Measurements from ENCODE around the gene TSFM.

Gene TSFM

DNA sequence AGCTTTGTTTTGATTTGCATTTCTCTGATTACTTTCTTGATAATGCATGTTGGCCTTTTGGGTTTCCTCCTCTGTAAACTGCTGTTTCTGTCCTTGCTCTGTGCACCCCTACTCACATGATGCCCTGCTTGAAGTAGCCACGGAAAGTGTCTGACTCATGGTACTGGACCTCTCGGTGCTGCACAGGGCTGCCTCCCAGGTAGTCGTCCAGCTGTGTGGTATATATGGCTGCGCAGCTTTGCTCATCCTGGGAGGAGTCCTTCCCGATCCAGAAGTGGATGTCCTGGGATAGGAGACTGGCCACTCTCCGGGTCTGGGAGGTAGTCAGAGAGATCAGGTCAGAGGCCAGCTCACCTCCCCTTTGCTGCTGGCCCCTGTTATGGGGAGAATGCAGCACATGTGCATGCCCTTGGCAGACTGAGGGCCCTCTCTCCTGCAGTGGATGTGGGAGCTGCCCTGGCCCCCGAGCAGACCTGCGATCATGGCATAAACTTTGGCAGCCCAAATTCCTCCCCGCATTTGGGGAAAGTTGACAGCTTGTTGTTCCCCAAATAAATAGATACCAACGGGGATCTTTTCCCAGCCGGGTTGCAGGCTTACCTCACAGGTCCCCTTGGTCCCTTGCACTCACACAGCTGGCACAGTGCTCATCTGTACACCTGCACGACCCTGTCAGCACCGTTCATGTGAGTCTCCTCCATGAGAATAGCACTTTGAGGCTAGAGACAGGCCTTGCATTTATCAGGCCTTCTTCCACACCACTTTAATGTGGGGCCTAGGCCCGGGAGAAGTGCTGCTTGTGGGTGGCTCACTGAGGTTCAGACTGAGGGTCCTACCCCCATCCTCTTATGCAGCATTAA lies 30.8 kb downstream of the TSFM start:
- Histone ChIP-seq H3F3A (ENCODE audit: insufficient read depth, low read length) (no peaks in the 10 kb centered on the region), H3K9me3 (ENCODE audit: low read length) (no peaks in the 10 kb centered on the region), H3K79me2 (ENCODE audit: insufficient read depth, low read length) (no peaks in the 10 kb centered on the region), H3K4me1 (ENCODE audit: insufficient read depth, low read length, severe bottlenecking) (no peaks in the 10 kb centered on the region), H3K9ac (ENCODE audit: low read length) (no peak overlapping the region), H4K20me1 (ENCODE audit: insufficient read depth, low read length) (no peaks in the 10 kb centered on the region), H3K4me2 (ENCODE audit: low read length) (no peak overlapping the region), H3K9me2 (ENCODE audit: low read depth, low read length) (no peaks in the 10 kb centered on the region), H2AFZ (ENCODE audit: low read length) (no peak overlapping the region), H3K27ac (ENCODE audit: low read depth, low read length, poor library complexity, severe bottlenecking) (no peak overlapping the region), H3K36me3 (ENCODE audit: insufficient read depth, low read length) (no peaks in the 10 kb centered on the region), H3K27me3 (ENCODE audit: insufficient read depth, low read length) (no peaks in the 10 kb centered on the region), H3K4me3 (ENCODE audit: low read depth, low read length, poor library complexity, severe bottlenecking) (no peak overlapping the region)
- TF ChIP-seq EZH2 (IDR thresholded peaks at IDR 0.05; ENCODE audit: borderline replicate concordance, low read length): no peak
- TF ChIP-seq, protein P1, sequence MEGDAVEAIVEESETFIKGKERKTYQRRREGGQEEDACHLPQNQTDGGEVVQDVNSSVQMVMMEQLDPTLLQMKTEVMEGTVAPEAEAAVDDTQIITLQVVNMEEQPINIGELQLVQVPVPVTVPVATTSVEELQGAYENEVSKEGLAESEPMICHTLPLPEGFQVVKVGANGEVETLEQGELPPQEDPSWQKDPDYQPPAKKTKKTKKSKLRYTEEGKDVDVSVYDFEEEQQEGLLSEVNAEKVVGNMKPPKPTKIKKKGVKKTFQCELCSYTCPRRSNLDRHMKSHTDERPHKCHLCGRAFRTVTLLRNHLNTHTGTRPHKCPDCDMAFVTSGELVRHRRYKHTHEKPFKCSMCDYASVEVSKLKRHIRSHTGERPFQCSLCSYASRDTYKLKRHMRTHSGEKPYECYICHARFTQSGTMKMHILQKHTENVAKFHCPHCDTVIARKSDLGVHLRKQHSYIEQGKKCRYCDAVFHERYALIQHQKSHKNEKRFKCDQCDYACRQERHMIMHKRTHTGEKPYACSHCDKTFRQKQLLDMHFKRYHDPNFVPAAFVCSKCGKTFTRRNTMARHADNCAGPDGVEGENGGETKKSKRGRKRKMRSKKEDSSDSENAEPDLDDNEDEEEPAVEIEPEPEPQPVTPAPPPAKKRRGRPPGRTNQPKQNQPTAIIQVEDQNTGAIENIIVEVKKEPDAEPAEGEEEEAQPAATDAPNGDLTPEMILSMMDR (IDR thresholded peaks at IDR 0.05; ENCODE audit: low read length): no peak

- Histone ChIP-seq H3F3A (ENCODE audit: insufficient read depth, low read length) (no peaks in the 10 kb centered on the region), H4K20me1 (ENCODE audit: insufficient read depth, low read length) (no peaks in the 10 kb centered on the region), H3K36me3 (ENCODE audit: insufficient read depth, low read length) (no peaks in the 10 kb centered on the region), H3K9ac (ENCODE audit: low read length) (no peak overlapping the region), H3K27ac (ENCODE audit: low read depth, low read length, poor library complexity, severe bottlenecking) (no peak overlapping the region), H3K4me3 (ENCODE audit: low read depth, low read length, poor library complexity, severe bottlenecking) (no peak overlapping the region), H3K4me1 (ENCODE audit: insufficient read depth, low read length, severe bottlenecking) (no peaks in the 10 kb centered on the region), H3K9me2 (ENCODE audit: low read depth, low read length) (no peaks in the 10 kb centered on the region), H3K79me2 (ENCODE audit: insufficient read depth, low read length) (no peaks in the 10 kb centered on the region), H3K4me2 (ENCODE audit: low read length) (no peak overlapping the region), H3K9me3 (ENCODE audit: low read length) (no peaks in the 10 kb centered on the region), H3K27me3 (ENCODE audit: insufficient read depth, low read length) (no peaks in the 10 kb centered on the region), H2AFZ (ENCODE audit: low read length) (no peak overlapping the region)
- TF ChIP-seq, protein P1 (IDR thresholded peaks at IDR 0.05; ENCODE audit: low read length): no peak
- no peak for TF ChIP-seq EZH2 (IDR thresholded peaks at IDR 0.05; ENCODE audit: borderline replicate concordance, low read length)
Observed at GRCh38 chr12:57813971-57814772, 31.6 kb downstream of the TSFM start.

DNA sequence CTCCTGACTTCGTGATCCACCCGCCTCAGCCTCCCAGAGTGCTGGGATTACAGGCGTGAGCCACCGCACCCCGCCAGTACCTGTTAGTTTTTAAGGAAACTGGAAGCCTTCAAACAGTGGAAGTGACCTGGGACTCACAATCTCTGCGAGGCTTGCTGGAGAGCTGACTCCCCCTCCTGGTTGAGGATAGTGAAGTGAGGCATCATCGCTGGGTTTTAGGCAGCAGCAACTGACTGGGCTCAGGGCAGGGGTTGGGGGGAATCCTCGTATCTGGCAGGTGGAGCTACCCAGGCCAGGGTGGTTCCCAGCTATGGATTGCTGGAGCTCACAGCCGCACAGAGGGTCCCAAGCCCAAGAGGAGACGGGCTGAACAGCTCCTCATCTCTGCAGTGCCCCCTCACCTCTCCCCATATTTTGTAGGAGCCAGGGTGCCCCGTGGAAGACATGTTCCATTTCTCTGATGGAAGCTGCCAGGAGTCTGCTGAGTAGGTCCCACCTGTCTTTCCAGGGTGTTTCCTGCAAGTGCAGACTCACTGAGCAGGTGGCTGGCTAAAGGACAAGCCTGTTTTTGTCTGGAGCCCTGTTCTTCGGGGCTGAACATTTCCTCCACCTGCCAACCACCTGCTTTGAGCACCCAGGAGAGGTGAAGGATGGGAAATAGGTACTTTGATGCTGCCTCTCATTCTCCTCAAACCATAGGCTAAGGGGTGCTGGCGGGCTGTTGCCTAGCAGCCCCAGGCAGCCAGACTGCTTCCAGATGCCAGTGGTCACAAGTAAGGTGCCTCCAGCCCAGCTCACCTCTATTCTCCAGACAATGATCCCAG lies 32.8 kb downstream of the TSFM start:
- TF ChIP-seq, protein P1 (IDR thresholded peaks at IDR 0.05; ENCODE audit: low read length): 0 out of 2 replicates have a peak, but pooled peaks have one; percentile 6
- no peak for TF ChIP-seq EZH2 (IDR thresholded peaks at IDR 0.05; ENCODE audit: borderline replicate concordance, low read length)
- no peaks in the 10 kb centered on the region for H3K4me1 ChIP-seq (ENCODE audit: insufficient read depth, low read length, severe bottlenecking)
- no peak overlapping the region for H3K4me2 ChIP-seq (ENCODE audit: low read length)
- no peaks in the 10 kb centered on the region for H3K79me2 ChIP-seq (ENCODE audit: insufficient read depth, low read length)
- no peaks in the 10 kb centered on the region for H3K9me3 ChIP-seq (ENCODE audit: low read length)
- no peaks in the 10 kb centered on the region for H4K20me1 ChIP-seq (ENCODE audit: insufficient read depth, low read length)
- H3K36me3 ChIP-seq (ENCODE audit: insufficient read depth, low read length): no peaks in the 10 kb centered on the region
- no peak overlapping the region for H3K9ac ChIP-seq (ENCODE audit: low read length)
- H2AFZ ChIP-seq (ENCODE audit: low read length): no peak overlapping the region
- H3K4me3 ChIP-seq (ENCODE audit: low read depth, low read length, poor library complexity, severe bottlenecking): no peak overlapping the region
- no peaks in the 10 kb centered on the region for H3K9me2 ChIP-seq (ENCODE audit: low read depth, low read length)
- no peaks in the 10 kb centered on the region for H3F3A ChIP-seq (ENCODE audit: insufficient read depth, low read length)
- H3K27ac ChIP-seq (ENCODE audit: low read depth, low read length, poor library complexity, severe bottlenecking): no peak overlapping the region
- no peaks in the 10 kb centered on the region for H3K27me3 ChIP-seq (ENCODE audit: insufficient read depth, low read length)

All from OCI-LY1 (cell line).